Heart left ventricle (tissue), 13 donors: ENCODE results near the gene IPO4.

ENCODE experiments used
- CTCF ChIP-seq, 12 donors: fragments of 200-600 bp; sonication (generic) in 4 of 12; IDR thresholded peaks; one replicate each; pipeline versions ENCODE4 v1.5.0 to v1.8.0; 2018 to 2022; ENCODE audit warnings: antibody characterized with exemption in 12 of 12, mild to moderate bottlenecking in 5 of 12
- POLR2A ChIP-seq, 2 donors: fragments of 450-650 bp; IDR thresholded peaks; one replicate each; pipeline ENCODE4 v1.6.1; 2017; ENCODE audit warnings: antibody characterized with exemption in 2 of 2, mild to moderate bottlenecking in 2 of 2, moderate library complexity in 2 of 2
- donor health status: ischemic (EF 13 %, LVEDD 7.1; RV severe dilation, severe dysfunction).
- donor health status: DM: no; HTN: yes; CAD: no.
- donor health status: DM: no; HTN: no; CAD: no.
- donor health status: ischemic (EF 25% LVEDD 6.9; RV normal size, moderate dysfunction).
- donor health status: ischemic (EF 25% LVEDD 5.7; RV mildly dilated, moderate dysfunction).
- donor health status: ischemic (EF 35%, LVEDD 5.7; RV mildly dilated, moderate dysfunction).
- donor health status: nonischemic (EF 11% LVEDD 7.7; RV severe dilation, severe dysfunction).
- donor health status: DM: yes; HTN: yes; CAD: no.
- donor health status: PGD.
- donor health status: ischemic (EF 29% LVEDD 5.4; RV normal size, mild dysfunction).
- donor health status: nonischemic (EF 23%, LVEDD 6.1; RV moderate dilation, normal function).

GRCh38 chr14:24185741-24186140 lies 2.9 kb downstream of the IPO4 start:
- no peak for TF ChIP-seq POLR2A (IDR thresholded peaks at IDR 0.05)
- TF ChIP-seq CTCF (IDR thresholded peaks at IDR 0.05), result no peak
